Stimulated activated CD4-positive, alpha-beta T cell treated with anti-CD3 and anti-CD28 coated beads, Interleukin-15, amount 100 ng/mL, for 48 hours (primary cell): Measurements from ENCODE around the gene FBXL19.

Source experiments
- DNase-seq, 2 donors: peaks; one replicate each; pipeline ENCODE4 v3.0.0-alpha.2; 2020; ENCODE audit warnings: low read depth in 2 of 2

Gene FBXL19

GRCh38 chr16:30987581-30988190 is 64.3 kb downstream of the FBXL19 start:
- DNase-seq = no peak

GRCh38 chr16:30989469-30990047 is 66.2 kb downstream of the FBXL19 start:
- no peak for DNase-seq

- DNase-seq = no peak
Measured at GRCh38 chr16:30990105-30990504, 66.7 kb downstream of the FBXL19 start.

GRCh38 chr16:30991052-30991451 is 67.7 kb downstream of the FBXL19 start:
- DNase-seq = no peak

GRCh38 chr16:30992276-30992780 is 69.0 kb downstream of the FBXL19 start:
- no peak for DNase-seq

- no peak for DNase-seq
Measured at GRCh38 chr16:30992931-30993816, 69.8 kb downstream of the FBXL19 start.

GRCh38 chr16:30995927-30996323 is 72.6 kb downstream of the FBXL19 start:
- DNase-seq = no peak

- no peak for DNase-seq
Measured at GRCh38 chr16:30996324-30996984, 73.1 kb downstream of the FBXL19 start.

GRCh38 chr16:30996985-30997724 is 73.8 kb downstream of the FBXL19 start:
- DNase-seq = peak; percentile 73 to 82

GRCh38 chr16:30997725-30998711 is 74.6 kb downstream of the FBXL19 start:
- no peak for DNase-seq
